ENCODE measurements around the gene KLHDC2. TPM values are rescaled to one million over a fixed set of nuclear protein-coding genes. Genes with fewer than 3 reads are reported as not detected.
"Not testable (repeated sequence)": the region's sequence is repeated elsewhere in the genome, so short reads cannot be mapped to it uniquely, and the experiment has no call there.

Gene KLHDC2
- total RNA-seq, 2 donors from 2014 or later = 78.4 to 83.2 TPM

GRCh38 chr14:49769171-49769570 lies 1.2 kb downstream of the KLHDC2 start:
- Histone ChIP-seq H3K27ac (peak overlapping the region; percentile 91 to 97), H3K36me3 (no peaks in the 10 kb centered on the region), H3K4me1 (replicated peaks) (no peaks in the 10 kb centered on the region), H3K9me3 (no peaks in the 10 kb centered on the region), H3K4me3 (peak overlapping the region; percentile 96 to 98), H3K27me3 (replicated peaks; ENCODE audit: insufficient read depth) (no peaks in the 10 kb centered on the region)
- intact Hi-C loops (cut with DNase I) = loop anchor here (5.0 kb wide), 1 partner anchor 77 kb away; the partner anchor contains the start of gene KLHDC1
- WGBS = 18% methylated on average over 6 of the region's 6 CpGs
- TF ChIP-seq POLR2A (IDR thresholded peaks at IDR 0.05) (no peak), POLR2AphosphoS5 (IDR thresholded peaks at IDR 0.05) (no peak)
- TF ChIP-seq, protein P1, sequence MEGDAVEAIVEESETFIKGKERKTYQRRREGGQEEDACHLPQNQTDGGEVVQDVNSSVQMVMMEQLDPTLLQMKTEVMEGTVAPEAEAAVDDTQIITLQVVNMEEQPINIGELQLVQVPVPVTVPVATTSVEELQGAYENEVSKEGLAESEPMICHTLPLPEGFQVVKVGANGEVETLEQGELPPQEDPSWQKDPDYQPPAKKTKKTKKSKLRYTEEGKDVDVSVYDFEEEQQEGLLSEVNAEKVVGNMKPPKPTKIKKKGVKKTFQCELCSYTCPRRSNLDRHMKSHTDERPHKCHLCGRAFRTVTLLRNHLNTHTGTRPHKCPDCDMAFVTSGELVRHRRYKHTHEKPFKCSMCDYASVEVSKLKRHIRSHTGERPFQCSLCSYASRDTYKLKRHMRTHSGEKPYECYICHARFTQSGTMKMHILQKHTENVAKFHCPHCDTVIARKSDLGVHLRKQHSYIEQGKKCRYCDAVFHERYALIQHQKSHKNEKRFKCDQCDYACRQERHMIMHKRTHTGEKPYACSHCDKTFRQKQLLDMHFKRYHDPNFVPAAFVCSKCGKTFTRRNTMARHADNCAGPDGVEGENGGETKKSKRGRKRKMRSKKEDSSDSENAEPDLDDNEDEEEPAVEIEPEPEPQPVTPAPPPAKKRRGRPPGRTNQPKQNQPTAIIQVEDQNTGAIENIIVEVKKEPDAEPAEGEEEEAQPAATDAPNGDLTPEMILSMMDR (IDR thresholded peaks at IDR 0.05) = no peak
- no peak for DNase-seq (ENCODE audit: low spot score)

DNA sequence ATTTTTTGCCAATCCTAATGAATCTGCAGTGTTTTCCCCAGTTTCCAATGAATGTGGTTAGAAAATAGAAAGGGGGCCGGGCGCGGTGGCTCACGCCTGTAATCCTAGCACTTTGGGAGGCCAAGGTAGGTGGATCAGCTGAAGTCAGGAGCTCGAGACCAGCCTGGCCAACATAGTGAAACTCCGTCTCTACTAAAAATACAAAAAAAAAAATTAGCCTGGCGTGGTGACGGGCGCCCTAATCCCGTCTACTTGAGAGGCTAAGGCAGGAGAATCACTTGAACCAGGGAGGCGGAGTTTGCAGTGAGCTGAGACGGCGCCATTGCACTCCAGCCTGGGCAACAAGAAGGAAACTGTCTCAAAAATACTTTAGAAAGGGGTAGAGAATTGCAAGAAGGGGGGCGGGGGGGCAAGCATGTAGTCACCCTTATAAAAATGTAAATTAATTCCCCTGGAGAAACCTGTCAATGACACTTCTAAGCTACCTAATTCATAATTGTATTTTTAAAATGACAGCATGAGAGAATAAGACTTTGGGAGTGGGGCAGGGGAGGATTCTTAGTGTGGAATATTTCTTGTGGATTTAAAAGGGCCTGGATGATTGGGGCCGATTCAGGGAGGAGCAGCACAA lies 1.7 kb downstream of the KLHDC2 start:
- H3K36me3 ChIP-seq = no peaks in the 10 kb centered on the region
- no peak for DNase-seq (ENCODE audit: low spot score)
- no peaks in the 10 kb centered on the region for H3K9me3 ChIP-seq
- no peaks in the 10 kb centered on the region for H3K27me3 ChIP-seq (replicated peaks; ENCODE audit: insufficient read depth)
- H3K27ac ChIP-seq = peak overlapping the region in 1 of 2 donors; percentile 91
- peak overlapping the region; percentile 96 to 98 for H3K4me3 ChIP-seq
- H3K4me1 ChIP-seq (replicated peaks) = no peaks in the 10 kb centered on the region
- TF ChIP-seq POLR2A (IDR thresholded peaks at IDR 0.05) = no peak
- TF ChIP-seq, protein P1 (IDR thresholded peaks at IDR 0.05) = no peak
- no peak for TF ChIP-seq POLR2AphosphoS5 (IDR thresholded peaks at IDR 0.05)
- intact Hi-C loops (cut with DNase I) = loop anchor here (5.0 kb wide), 1 partner anchor 77 kb away; the partner anchor contains the start of gene KLHDC1
- 49% methylated on average over 15 of the region's 15 CpGs for WGBS

- Histone ChIP-seq H3K4me3 (peak overlapping the region in 1 of 2 donors; percentile 5), H3K36me3 (no peaks in the 10 kb centered on the region), H3K4me1 (replicated peaks) (no peaks in the 10 kb centered on the region), H3K9me3 (no peaks in the 10 kb centered on the region), H3K27me3 (replicated peaks; ENCODE audit: insufficient read depth) (no peaks in the 10 kb centered on the region), H3K27ac (peak overlapping the region in 1 of 2 donors; percentile 1)
- intact Hi-C loops (cut with DNase I) = no loop called here
- no peak for DNase-seq (ENCODE audit: low spot score)
- 45% methylated on average over 4 of the region's 4 CpGs for WGBS
- TF ChIP-seq POLR2A (IDR thresholded peaks at IDR 0.05) (no peak), POLR2AphosphoS5 (IDR thresholded peaks at IDR 0.05) (no peak)
- TF ChIP-seq, protein P1 (IDR thresholded peaks at IDR 0.05) = no peak
These were observed 2.4 kb downstream of the KLHDC2 start for GRCh38 chr14:49770212-49770817.

DNA sequence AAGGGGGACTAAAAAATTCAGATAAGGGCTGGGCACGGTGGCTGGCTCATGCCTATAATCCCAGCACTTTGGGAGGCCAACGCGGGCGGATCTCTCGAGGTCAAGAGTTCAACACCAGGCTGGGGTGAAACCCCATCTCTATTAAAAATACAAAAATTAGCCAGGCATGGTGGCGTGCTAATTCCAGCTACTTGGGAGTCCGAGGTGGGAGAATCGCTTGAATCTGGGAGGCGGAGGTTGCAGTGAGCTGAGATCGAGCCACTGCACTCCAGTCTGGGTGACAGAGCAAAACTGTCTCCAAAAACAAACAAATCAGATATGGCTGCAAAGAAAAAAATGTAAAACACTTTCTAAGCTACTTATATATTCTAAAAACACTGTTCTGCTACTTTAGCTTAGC lies 3.7 kb downstream of the KLHDC2 start:
- H3K9me3 ChIP-seq; H3K4me3 ChIP-seq; H3K27me3 ChIP-seq (replicated peaks; ENCODE audit: insufficient read depth); H3K4me1 ChIP-seq (replicated peaks); H3K27ac ChIP-seq; DNase-seq (ENCODE audit: low spot score); H3K36me3 ChIP-seq; intact Hi-C loops (cut with DNase I): not testable (repeated sequence)
- 91% methylated on average over 10 of the region's 10 CpGs for WGBS

GRCh38 chr14:49774106-49774505 lies 6.2 kb downstream of the KLHDC2 start:
- 90% methylated on average over 1 of the region's 1 CpG for WGBS
- no peak overlapping the region for H3K4me3 ChIP-seq
- H3K36me3 ChIP-seq = no peaks in the 10 kb centered on the region
- no peaks in the 10 kb centered on the region for H3K27me3 ChIP-seq (replicated peaks; ENCODE audit: insufficient read depth)
- H3K27ac ChIP-seq = no peak overlapping the region
- no peaks in the 10 kb centered on the region for H3K9me3 ChIP-seq
- intact Hi-C loops (cut with DNase I) = no loop called here
- no peaks in the 10 kb centered on the region for H3K4me1 ChIP-seq (replicated peaks)
- no peak for TF ChIP-seq POLR2AphosphoS5 (IDR thresholded peaks at IDR 0.05)
- TF ChIP-seq, protein P1 (IDR thresholded peaks at IDR 0.05) = no peak
- TF ChIP-seq POLR2A (IDR thresholded peaks at IDR 0.05) = no peak
- DNase-seq (ENCODE audit: low spot score) = no peak

All from prostate gland (tissue), 2 donors.